Spleen (tissue), 11 donors: ENCODE measurements around the gene TENM4. TPM values are rescaled to one million over a fixed set of nuclear protein-coding genes. Genes with fewer than 3 reads are reported as not detected.
"Not testable (repeated sequence)": the region's sequence is repeated elsewhere in the genome, so short reads cannot be mapped to it uniquely, and the experiment has no call there.

Experiments
- DNase-seq: peaks from one replicate; pipeline ENCODE4 v3.0.0-alpha.2; 2020
- H3K27ac ChIP-seq, 8 donors: fragments of 200-600 bp; sonication (generic) in 7 of 8; 1 replicate in 4 of 8; 2 replicates in 4 of 8; pipeline versions ENCODE4 v1.5.0 to v1.8.0; 2016 to 2021; ENCODE audit warnings: inconsistent platforms in 4 of 8, mild to moderate bottlenecking in 4 of 8, moderate library complexity in 1 of 8
- H3K27me3 ChIP-seq, 7 donors: fragments of 200-600 bp; sonication (generic) in 6 of 7; replicated peaks in 1 of 7; 1 replicate in 4 of 7; 2 replicates in 3 of 7; pipeline versions ENCODE4 v1.5.0 to v1.8.0; 2016 to 2021; ENCODE audit warnings: inconsistent platforms in 3 of 7, mild to moderate bottlenecking in 1 of 7
- H3K36me3 ChIP-seq, 6 donors: fragments of 200-600 bp; sonication (generic) in 5 of 6; 1 replicate in 4 of 6; 2 replicates in 2 of 6; pipeline versions ENCODE4 v1.5.0 to v1.8.0; 2016 to 2021; ENCODE audit warnings: inconsistent platforms in 2 of 6
- H3K4me1 ChIP-seq, 6 donors: fragments of 200-600 bp; sonication (generic) in 5 of 6; 1 replicate in 3 of 6; 2 replicates in 3 of 6; pipeline versions ENCODE4 v1.5.0 to v1.8.0; 2016 to 2021; ENCODE audit warnings: inconsistent platforms in 3 of 6
- H3K4me3 ChIP-seq, 8 donors: fragments of 200-600 bp; sonication (generic) in 7 of 8; 1 replicate in 4 of 8; 2 replicates in 4 of 8; pipeline versions ENCODE4 v1.5.0 to v1.8.0; 2016 to 2021; ENCODE audit warnings: inconsistent platforms in 4 of 8, mild to moderate bottlenecking in 4 of 8, moderate library complexity in 2 of 8
- H3K9me3 ChIP-seq, 8 donors: fragments of 200-600 bp; sonication (generic) in 7 of 8; 1 replicate in 4 of 8; 2 replicates in 4 of 8; pipeline versions ENCODE4 v1.5.0 to v1.8.0; 2016 to 2021; ENCODE audit warnings: inconsistent platforms in 4 of 8
- POLR2A ChIP-seq, 3 donors: fragments of 450-650 bp; IDR thresholded peaks; one replicate each; pipeline ENCODE4 v1.5.1; 2017; ENCODE audit warnings: antibody characterized with exemption in 3 of 3, mild to moderate bottlenecking in 1 of 3
- POLR2AphosphoS5 ChIP-seq, 3 donors: sonication (generic); formaldehyde crosslinking; IDR thresholded peaks; one replicate each; pipeline ENCODE4 v1.5.1; 2017; ENCODE audit warnings: antibody characterized with exemption in 3 of 3
- WGBS, 5 donors: extraction: QIAGEN DNeasy Blood & Tissue Kit in 3 of 5; methylation state at CpG; one replicate each; pipeline versions ENCODE4 v1.1.5 to v1.1.7; 2013 to 2018; 5-methylcytosine and 5-hydroxymethylcytosine counted together
- intact Hi-C: fragments of 100-400 bp; cut with DNase I; formaldehyde crosslinking; loops from one replicate; pipeline ENCODE4 v1.15.0; 2023; ENCODE audit warnings: low total_unique reads
- polyA plus RNA-seq, 3 donors: library from polyadenylated mRNA; stranded (reverse); fragments of 200-250 nt; gene quantifications; one replicate each; pipeline ENCODE4 v1.2.1, GENCODE V29; 2013
- total RNA-seq, 7 donors: library from RNA; depleted of rRNA in 3 of 7; stranded (reverse); fragments of >200 nt in 3 of 7; fragmentation: NEBNext Ultra II Directional in 4 of 7; extraction: Animal tissue kit (Norgen Biotek cat#: 25700) in 4 of 7; gene quantifications; one replicate each; pipeline versions ENCODE4 v1.1.0 to v1.2.1, GENCODE V29; 2016 to 2021
- TF ChIP-seq, protein P1 (sequence below), 11 experiments: fragments of 200-600 bp in 7 of 11; fragments of 450-650 bp in 4 of 11; sonication (generic) in 4 of 11; IDR thresholded peaks in 8 of 11; conservative IDR thresholded peaks in 3 of 11; 1 replicate in 7 of 11; 2 replicates in 4 of 11; pipeline versions ENCODE4 v1.4.0 to v1.8.0; 2016 to 2021; ENCODE audit warnings: antibody characterized with exemption in 11 of 11, inconsistent platforms in 4 of 11, mild to moderate bottlenecking in 1 of 11
- donor health status: healthy with polysubstance abuse.
- donor health status: DM: no; HTN: no; CAD: no; lungs with moderate emphysema.
- donor health status: DM: no; HTN: no; CAD: no.
- donor health status: Bipolar disorder and iron deficiency.
- donor health status: healthy.
- donor health status: DM: no; HTN: no; CAD: no.
- donor health status: DM: yes; HTN: yes; CAD: no.

Gene TENM4
- total and polyA plus RNA-seq, 10 donors: 0.09 to 4.5 (median 1.2) TPM

DNA sequence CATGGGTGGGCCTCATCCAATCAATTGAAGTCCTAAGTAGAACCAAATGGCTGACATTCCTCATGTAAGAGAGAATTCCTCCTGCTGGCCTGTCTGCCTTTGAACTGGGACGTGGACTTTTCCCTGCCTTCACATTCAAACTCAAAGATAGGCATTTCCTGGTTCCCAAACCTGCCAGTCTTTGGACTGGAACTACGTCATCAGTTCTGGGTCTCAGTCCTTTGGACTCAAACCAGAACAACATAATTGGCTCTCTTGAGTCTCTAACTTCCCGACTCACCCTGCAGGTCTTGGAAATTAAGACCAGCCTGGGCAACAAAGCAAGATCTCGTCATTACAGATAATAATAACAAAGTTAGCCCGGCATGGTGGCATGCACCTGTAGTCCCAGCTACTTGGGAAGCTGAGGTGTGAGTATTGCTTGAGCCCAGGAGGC lies 827.4 kb downstream of the TENM4 start:
- no peak for TF ChIP-seq POLR2A (IDR thresholded peaks at IDR 0.05)
- TF ChIP-seq, protein P1, sequence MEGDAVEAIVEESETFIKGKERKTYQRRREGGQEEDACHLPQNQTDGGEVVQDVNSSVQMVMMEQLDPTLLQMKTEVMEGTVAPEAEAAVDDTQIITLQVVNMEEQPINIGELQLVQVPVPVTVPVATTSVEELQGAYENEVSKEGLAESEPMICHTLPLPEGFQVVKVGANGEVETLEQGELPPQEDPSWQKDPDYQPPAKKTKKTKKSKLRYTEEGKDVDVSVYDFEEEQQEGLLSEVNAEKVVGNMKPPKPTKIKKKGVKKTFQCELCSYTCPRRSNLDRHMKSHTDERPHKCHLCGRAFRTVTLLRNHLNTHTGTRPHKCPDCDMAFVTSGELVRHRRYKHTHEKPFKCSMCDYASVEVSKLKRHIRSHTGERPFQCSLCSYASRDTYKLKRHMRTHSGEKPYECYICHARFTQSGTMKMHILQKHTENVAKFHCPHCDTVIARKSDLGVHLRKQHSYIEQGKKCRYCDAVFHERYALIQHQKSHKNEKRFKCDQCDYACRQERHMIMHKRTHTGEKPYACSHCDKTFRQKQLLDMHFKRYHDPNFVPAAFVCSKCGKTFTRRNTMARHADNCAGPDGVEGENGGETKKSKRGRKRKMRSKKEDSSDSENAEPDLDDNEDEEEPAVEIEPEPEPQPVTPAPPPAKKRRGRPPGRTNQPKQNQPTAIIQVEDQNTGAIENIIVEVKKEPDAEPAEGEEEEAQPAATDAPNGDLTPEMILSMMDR (IDR thresholded peaks at IDR 0.05 in 8 of 11, conservative IDR thresholded peaks at IDR 0.05 in 3 of 11): no peak
- no peak for TF ChIP-seq POLR2AphosphoS5 (IDR thresholded peaks at IDR 0.05)
- no peaks in the 10 kb centered on the region for H3K4me1 ChIP-seq
- intact Hi-C loops: no loop called here
- no peak for DNase-seq
- H3K36me3 ChIP-seq: no peaks in the 10 kb centered on the region
- H3K9me3 ChIP-seq: peaks cover 0 to 6% (median 0%) of the 10 kb centered on the region in 8 donors
- no peak overlapping the region for H3K27ac ChIP-seq
- WGBS, 5 donors: 80 to 90% (median 83%) methylated on average over 5 of the region's 5 CpGs
- H3K27me3 ChIP-seq: no peaks in the 10 kb centered on the region
- no peak overlapping the region for H3K4me3 ChIP-seq

DNA sequence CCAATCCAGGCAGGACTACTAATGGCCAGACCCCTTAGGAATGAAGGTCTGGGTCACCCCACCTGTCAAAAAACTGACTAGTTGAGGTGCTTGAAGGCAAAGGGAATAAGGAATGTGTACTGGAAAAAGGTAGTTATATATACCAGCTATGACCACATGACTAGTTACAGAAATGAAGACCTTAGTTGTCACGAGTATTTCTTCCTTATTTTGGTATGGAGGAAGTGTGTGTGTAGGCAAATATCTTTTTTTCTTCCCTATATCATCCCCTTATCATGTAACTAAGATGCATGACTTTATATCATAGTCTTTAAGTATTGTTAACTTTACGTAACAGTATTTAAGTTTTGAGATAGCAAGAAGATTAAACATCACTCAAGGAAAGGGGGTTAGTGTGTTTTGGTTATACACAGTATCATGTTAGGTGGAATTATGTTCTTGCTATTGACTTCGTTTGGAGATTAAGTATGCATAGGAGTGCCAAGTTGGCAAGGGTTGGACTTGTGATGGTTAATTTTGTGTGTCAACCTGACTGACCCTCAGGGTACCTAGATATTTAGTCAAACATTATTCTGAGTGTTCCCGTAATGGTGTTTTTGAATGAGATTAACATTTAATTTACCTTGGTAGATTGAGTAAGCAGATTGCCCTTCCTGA lies 828.0 kb downstream of the TENM4 start:
- H3K27me3 ChIP-seq: no peaks in the 10 kb centered on the region
- no peaks in the 10 kb centered on the region for H3K36me3 ChIP-seq
- H3K4me1 ChIP-seq: no peaks in the 10 kb centered on the region
- intact Hi-C loops: no loop called here
- 63 to 74% (median 71%) methylated on average over 4 of the region's 4 CpGs for WGBS, 5 donors
- no peak for DNase-seq
- TF ChIP-seq, protein P1 (IDR thresholded peaks at IDR 0.05 in 8 of 11, conservative IDR thresholded peaks at IDR 0.05 in 3 of 11): no peak
- TF ChIP-seq POLR2AphosphoS5 (IDR thresholded peaks at IDR 0.05) (no peak), POLR2A (IDR thresholded peaks at IDR 0.05) (no peak)
- H3K4me3 ChIP-seq: no peak overlapping the region
- H3K9me3 ChIP-seq: peaks cover 0 to 6% (median 0%) of the 10 kb centered on the region in 8 donors
- H3K27ac ChIP-seq: no peak overlapping the region

DNA sequence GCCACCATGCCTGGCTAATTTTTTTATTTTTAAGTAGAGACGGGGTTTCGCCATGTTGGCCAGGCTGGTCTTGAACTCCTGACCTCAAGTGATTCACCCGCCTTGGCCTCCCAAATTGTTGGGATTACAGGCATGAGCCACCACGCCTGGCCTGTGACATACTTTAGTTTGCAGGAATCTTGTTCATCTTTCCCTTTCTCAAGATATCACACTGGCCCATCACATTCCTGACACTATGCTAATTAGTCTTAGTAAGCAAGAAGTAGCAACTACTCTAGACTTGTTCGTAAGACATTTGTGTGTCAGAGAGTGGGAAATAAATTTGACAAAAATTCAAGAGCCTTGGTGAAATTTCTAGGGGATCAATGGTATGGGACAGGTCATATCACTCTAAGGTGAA lies 831.5 kb downstream of the TENM4 start:
- DNase-seq, H3K9me3 ChIP-seq, H3K4me1 ChIP-seq, intact Hi-C loops, H3K27ac ChIP-seq, H3K4me3 ChIP-seq, H3K36me3 ChIP-seq: not testable (repeated sequence)
- peaks cover 0 to 17% (median 0%) of the 10 kb centered on the region in 7 donors for H3K27me3 ChIP-seq
- WGBS, 5 donors: 84 to 95% (median 92%) methylated on average over 5 of the region's 5 CpGs

DNA sequence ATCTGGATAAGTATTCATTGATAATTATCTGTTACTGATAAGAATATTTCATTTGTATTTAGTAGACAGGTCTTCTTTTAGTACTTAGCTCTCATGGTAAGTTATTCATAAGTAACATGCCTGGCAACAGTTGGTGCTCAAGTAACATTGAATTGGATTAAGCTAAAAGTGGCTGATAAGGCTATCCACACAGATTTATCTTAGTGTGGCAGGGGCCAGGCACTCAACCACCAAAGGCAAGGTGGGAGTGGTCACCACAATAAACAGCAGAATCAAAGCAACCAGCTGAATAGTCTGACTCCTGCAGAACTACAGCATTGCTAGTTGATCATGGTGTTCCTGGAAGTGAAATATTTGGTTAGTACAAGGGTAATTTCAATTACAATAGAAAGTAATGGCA lies 833.1 kb downstream of the TENM4 start:
- Histone ChIP-seq H3K4me1 (no peaks in the 10 kb centered on the region), H3K9me3 (no peaks in the 10 kb centered on the region), H3K4me3 (no peak overlapping the region), H3K27me3 (peaks cover 0 to 30% (median 0%) of the 10 kb centered on the region in 7 donors), H3K27ac (no peak overlapping the region), H3K36me3 (no peaks in the 10 kb centered on the region)
- DNase-seq: no peak
- intact Hi-C loops: no loop called here
- TF ChIP-seq POLR2A (IDR thresholded peaks at IDR 0.05) (no peak), POLR2AphosphoS5 (IDR thresholded peaks at IDR 0.05) (no peak)
- TF ChIP-seq, protein P1 (IDR thresholded peaks at IDR 0.05 in 8 of 11, conservative IDR thresholded peaks at IDR 0.05 in 3 of 11): no peak
